HL-60 (cell line): ENCODE results near the gene KIF22.
A peak's percentile ranks its signal among the peaks of the same experiment; 100 is the strongest.

ENCODE experiments used
- DNase-seq, 2 experiments: peaks; one replicate each; pipeline ENCODE4 v3.0.0-alpha.2; 2010 to 2020; ENCODE audit warnings: low read depth in 1 of 2, low spot score in 1 of 2
- H3K27ac ChIP-seq: fragments of 250-450 bp; sonication (Bioruptor Pico); replicated peaks from 2 replicates; pipeline ENCODE4 v1.5.1; 2020; ENCODE audit warnings: mild to moderate bottlenecking, moderate library complexity
- H3K27me3 ChIP-seq: fragments of 250-450 bp; sonication (Bioruptor Pico); 2 replicates; pipeline ENCODE4 v1.5.1; 2021; ENCODE audit warnings: mild to moderate bottlenecking, moderate library complexity; ENCODE audit not compliant: insufficient read depth, poor library complexity, severe bottlenecking
- H3K4me3 ChIP-seq: replicated peaks from 2 replicates; pipeline ENCODE4 v1.5.1; 2011; ENCODE audit warnings: mild to moderate bottlenecking, control low read depth, low read length; ENCODE audit not compliant: insufficient read depth
- CTCF ChIP-seq: IDR thresholded peaks from one replicate; pipeline ENCODE4 v1.5.1; 2011; ENCODE audit warnings: low read length, control low read depth, inconsistent platforms; ENCODE audit not compliant: insufficient read depth
- GABPA ChIP-seq: IDR thresholded peaks from 2 replicates; pipeline ENCODE4 v1.6.1; 2012; ENCODE audit warnings: low read depth
- POLR2AphosphoS5 ChIP-seq: IDR thresholded peaks from 2 replicates; pipeline ENCODE4 v1.6.1; 2012; ENCODE audit warnings: low read depth
- SPI1 ChIP-seq: IDR thresholded peaks from 2 replicates; pipeline ENCODE4 v1.6.1; 2012; ENCODE audit warnings: low read depth, mild to moderate bottlenecking, borderline replicate concordance
- TF ChIP-seq, protein P1 (sequence below): IDR thresholded peaks from 2 replicates; pipeline ENCODE4 v1.6.1; 2012; ENCODE audit warnings: low read depth; ENCODE audit not compliant: insufficient replicate concordance

The KIF22 gene

DNA sequence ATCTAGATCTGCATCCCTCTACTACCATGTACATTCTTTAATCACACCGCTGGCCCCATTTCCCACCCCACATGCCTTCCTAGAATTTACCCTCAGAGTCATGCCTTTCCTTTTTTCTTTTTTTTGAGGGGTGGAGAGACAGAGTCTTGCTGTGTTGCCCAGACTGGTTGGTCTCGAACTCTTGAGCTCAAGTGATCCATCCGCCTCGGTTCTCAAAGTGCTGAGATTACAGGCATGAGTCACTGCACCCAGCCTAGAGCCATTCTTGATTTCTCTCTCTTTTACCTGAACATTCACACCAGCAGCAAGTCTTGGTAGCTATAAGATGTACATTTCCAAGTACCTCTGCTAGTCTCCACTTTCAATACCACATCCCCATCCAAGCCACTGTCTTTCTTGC is 27.5 kb downstream of the KIF22 start:
- Histone ChIP-seq H3K4me3 (no peak overlapping the region), H3K27ac (no peak overlapping the region), H3K27me3 (no peaks in the 10 kb centered on the region)
- DNase-seq: no peak
- TF ChIP-seq POLR2AphosphoS5: no peak
- TF ChIP-seq SPI1: no peak
- TF ChIP-seq, protein P1, sequence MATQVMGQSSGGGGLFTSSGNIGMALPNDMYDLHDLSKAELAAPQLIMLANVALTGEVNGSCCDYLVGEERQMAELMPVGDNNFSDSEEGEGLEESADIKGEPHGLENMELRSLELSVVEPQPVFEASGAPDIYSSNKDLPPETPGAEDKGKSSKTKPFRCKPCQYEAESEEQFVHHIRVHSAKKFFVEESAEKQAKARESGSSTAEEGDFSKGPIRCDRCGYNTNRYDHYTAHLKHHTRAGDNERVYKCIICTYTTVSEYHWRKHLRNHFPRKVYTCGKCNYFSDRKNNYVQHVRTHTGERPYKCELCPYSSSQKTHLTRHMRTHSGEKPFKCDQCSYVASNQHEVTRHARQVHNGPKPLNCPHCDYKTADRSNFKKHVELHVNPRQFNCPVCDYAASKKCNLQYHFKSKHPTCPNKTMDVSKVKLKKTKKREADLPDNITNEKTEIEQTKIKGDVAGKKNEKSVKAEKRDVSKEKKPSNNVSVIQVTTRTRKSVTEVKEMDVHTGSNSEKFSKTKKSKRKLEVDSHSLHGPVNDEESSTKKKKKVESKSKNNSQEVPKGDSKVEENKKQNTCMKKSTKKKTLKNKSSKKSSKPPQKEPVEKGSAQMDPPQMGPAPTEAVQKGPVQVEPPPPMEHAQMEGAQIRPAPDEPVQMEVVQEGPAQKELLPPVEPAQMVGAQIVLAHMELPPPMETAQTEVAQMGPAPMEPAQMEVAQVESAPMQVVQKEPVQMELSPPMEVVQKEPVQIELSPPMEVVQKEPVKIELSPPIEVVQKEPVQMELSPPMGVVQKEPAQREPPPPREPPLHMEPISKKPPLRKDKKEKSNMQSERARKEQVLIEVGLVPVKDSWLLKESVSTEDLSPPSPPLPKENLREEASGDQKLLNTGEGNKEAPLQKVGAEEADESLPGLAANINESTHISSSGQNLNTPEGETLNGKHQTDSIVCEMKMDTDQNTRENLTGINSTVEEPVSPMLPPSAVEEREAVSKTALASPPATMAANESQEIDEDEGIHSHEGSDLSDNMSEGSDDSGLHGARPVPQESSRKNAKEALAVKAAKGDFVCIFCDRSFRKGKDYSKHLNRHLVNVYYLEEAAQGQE: no peak
- TF ChIP-seq CTCF: no peak
- no peak for TF ChIP-seq GABPA

- H3K27ac ChIP-seq: no peak overlapping the region
- no peaks in the 10 kb centered on the region for H3K27me3 ChIP-seq
- TF ChIP-seq CTCF: no peak
- no peak for TF ChIP-seq SPI1
- TF ChIP-seq, protein P1: no peak
- TF ChIP-seq POLR2AphosphoS5: no peak
- TF ChIP-seq GABPA: no peak
- H3K4me3 ChIP-seq: no peak overlapping the region
- DNase-seq: no peak
Observed at GRCh38 chr16:29819506-29819905, 29.0 kb downstream of the KIF22 start.

GRCh38 chr16:29820271-29820701 is 29.7 kb downstream of the KIF22 start, which contains the start of gene MVP:
MVP (plus strand) TSS chr16:29820462; CDS start chr16:29830550, 10,088 bp downstream.
- Histone ChIP-seq H3K27ac (no peak within 1 kb of the TSS), H3K27me3 (no peaks in the 10 kb centered on the region), H3K4me3 (peak within 1 kb of the TSS; percentile 46)
- TF ChIP-seq SPI1: peak; percentile 64; the same call in 1 of the 2 replicates
- no peak for TF ChIP-seq GABPA
- no peak for TF ChIP-seq CTCF
- peak; percentile 38 for TF ChIP-seq POLR2AphosphoS5
- DNase-seq: peak in 1 of 2 experiments; percentile 75
